ENCODE results near the gene MRGPRD. TPM values are rescaled to one million over a fixed set of nuclear protein-coding genes. Genes with fewer than 3 reads are reported as not detected.

Gene MRGPRD
- total and polyA plus RNA-seq, 2 of the 13 experiments (the other 11 are each of a cell fraction or from before 2014, with no cell fraction given) = not detected

GRCh38 chr11:69014084-69014851 lies 33.5 kb upstream of the MRGPRD start (continued):
- TF ChIP-seq AHDC1 (CRISPR knock-in tag; IDR thresholded peaks at IDR 0.05; ENCODE audit: borderline replicate concordance) (0 out of 2 replicates have a peak, but pooled peaks have one; percentile 34), DMTF1 (CRISPR knock-in tag; IDR thresholded peaks at IDR 0.05) (no peak), U2AF2 (IDR thresholded peaks at IDR 0.05; ENCODE audit: low read depth, low read length) (no peak), KDM2A (CRISPR knock-in tag; IDR thresholded peaks at IDR 0.05; ENCODE audit: borderline replicate concordance, low read depth) (peak; percentile 27; the same call in 1 of the 2 replicates), TGIF2 (CRISPR knock-in tag; IDR thresholded peaks at IDR 0.05) (no peak), ZNF549 (CRISPR knock-in tag; IDR thresholded peaks at IDR 0.05) (no peak), MBD4 (IDR thresholded peaks at IDR 0.05; ENCODE audit: borderline replicate concordance, low read length) (no peak), ZNF687 (CRISPR knock-in tag; IDR thresholded peaks at IDR 0.05) (0 out of 2 replicates have a peak, but pooled peaks have one; percentile 31), HDAC6 (IDR thresholded peaks at IDR 0.05; ENCODE audit: low read depth, low read length) (no peak), ZBTB34 (CRISPR knock-in tag; IDR thresholded peaks at IDR 0.05) (no peak), HNRNPL (IDR thresholded peaks at IDR 0.05; ENCODE audit: low read depth, low read length) (0 out of 2 replicates have a peak, but pooled peaks have one; percentile 29), NFYB (CRISPR knock-in tag; IDR thresholded peaks at IDR 0.05) (no peak), RORA (CRISPR knock-in tag; IDR thresholded peaks at IDR 0.05) (no peak), ELF1 (CRISPR knock-in tag; IDR thresholded peaks at IDR 0.05) (no peak), ZMYM3 (CRISPR knock-in tag; IDR thresholded peaks at IDR 0.05) (0 out of 2 replicates have a peak, but pooled peaks have one; percentile 27)

All from HepG2 (cell line).